ENCODE results near the gene MDH1B. TPM values are rescaled to one million over a fixed set of nuclear protein-coding genes. Genes with fewer than 3 reads are reported as not detected.

Gene MDH1B
- total and polyA plus RNA-seq, 2 donors from 2014 or later = 7.1 to 8.1 TPM

GRCh38 chr2:206805887-206806607 lies 40.9 kb upstream of the MDH1B start:
- no peak overlapping the region for H3K27ac ChIP-seq (ENCODE audit: low read depth in 2 of 2, low read length in 2 of 2)
- TF ChIP-seq CTCF (IDR thresholded peaks at IDR 0.05; ENCODE audit: borderline replicate concordance, extremely low read depth, insufficient read depth) = no peak
- intact Hi-C loops (cut with DNase I) = no loop called here
- H3K4me1 ChIP-seq (ENCODE audit: control insufficient read depth in 2 of 3, insufficient read depth in 2 of 3, low read depth in 1 of 3, low read length in 3 of 3) = no peaks in the 10 kb centered on the region
- no peak overlapping the region for H3K9ac ChIP-seq (ENCODE audit: low read length in 3 of 3)
- FAIRE-seq (no peak), DNase-seq (peak in 2 of 5 donors; percentile 10 to 45)
- H3K9me3 ChIP-seq (ENCODE audit: control insufficient read depth in 2 of 3, insufficient read depth in 1 of 3, low read length in 3 of 3) = no peaks in the 10 kb centered on the region
- no peaks in the 10 kb centered on the region for H3K27me3 ChIP-seq (ENCODE audit: control insufficient read depth, insufficient read depth, low read length)
- no peaks in the 10 kb centered on the region for H3K36me3 ChIP-seq (ENCODE audit: control insufficient read depth in 2 of 3, insufficient read depth in 3 of 3, low read length in 3 of 3)
- no peak overlapping the region for H3K4me3 ChIP-seq (ENCODE audit: low read length in 3 of 3)

GRCh38 chr2:206804326-206804725 lies 39.2 kb upstream of the MDH1B start:
- TF ChIP-seq CTCF (IDR thresholded peaks at IDR 0.05; ENCODE audit: borderline replicate concordance, extremely low read depth, insufficient read depth) = no peak
- Histone ChIP-seq H3K9ac (ENCODE audit: low read length in 3 of 3) (no peak overlapping the region), H3K4me3 (ENCODE audit: low read length in 3 of 3) (no peak overlapping the region), H3K9me3 (ENCODE audit: control insufficient read depth in 2 of 3, insufficient read depth in 1 of 3, low read length in 3 of 3) (no peaks in the 10 kb centered on the region), H3K27me3 (ENCODE audit: control insufficient read depth, insufficient read depth, low read length) (no peaks in the 10 kb centered on the region), H3K36me3 (ENCODE audit: control insufficient read depth in 2 of 3, insufficient read depth in 3 of 3, low read length in 3 of 3) (no peaks in the 10 kb centered on the region), H3K27ac (ENCODE audit: low read depth in 2 of 2, low read length in 2 of 2) (no peak overlapping the region), H3K4me1 (ENCODE audit: control insufficient read depth in 2 of 3, insufficient read depth in 2 of 3, low read depth in 1 of 3, low read length in 3 of 3) (no peaks in the 10 kb centered on the region)
- DNase-seq (no peak), FAIRE-seq (no peak)
- intact Hi-C loops (cut with DNase I) = no loop called here

- H3K4me1 ChIP-seq (ENCODE audit: control insufficient read depth in 2 of 3, insufficient read depth in 2 of 3, low read depth in 1 of 3, low read length in 3 of 3) = no peaks in the 10 kb centered on the region
- no peak for TF ChIP-seq CTCF (IDR thresholded peaks at IDR 0.05; ENCODE audit: borderline replicate concordance, extremely low read depth, insufficient read depth)
- intact Hi-C loops (cut with DNase I) = no loop called here
- H3K9ac ChIP-seq (ENCODE audit: low read length in 3 of 3) = no peak overlapping the region
- H3K36me3 ChIP-seq (ENCODE audit: control insufficient read depth in 2 of 3, insufficient read depth in 3 of 3, low read length in 3 of 3) = no peaks in the 10 kb centered on the region
- no peak for DNase-seq
- no peaks in the 10 kb centered on the region for H3K27me3 ChIP-seq (ENCODE audit: control insufficient read depth, insufficient read depth, low read length)
- no peak overlapping the region for H3K27ac ChIP-seq (ENCODE audit: low read depth in 2 of 2, low read length in 2 of 2)
- H3K9me3 ChIP-seq (ENCODE audit: control insufficient read depth in 2 of 3, insufficient read depth in 1 of 3, low read length in 3 of 3) = no peaks in the 10 kb centered on the region
- H3K4me3 ChIP-seq (ENCODE audit: low read length in 3 of 3) = no peak overlapping the region
- FAIRE-seq = no peak
Measured at GRCh38 chr2:206802654-206803514, 37.8 kb upstream of the MDH1B start.
